DMS 273 treated with DMSO at 0.1 percent for 48 hours (cell line): ENCODE measurements around the gene SNF8.
"Not testable (repeated sequence)": the region's sequence is repeated elsewhere in the genome, so short reads cannot be mapped to it uniquely, and the experiment has no call there.

Experiments used
- DNase-seq: peaks from one replicate; lab custom pipeline; 2025; lab: John Stamatoyannopoulos, UW

SNF8 gene

DNA sequence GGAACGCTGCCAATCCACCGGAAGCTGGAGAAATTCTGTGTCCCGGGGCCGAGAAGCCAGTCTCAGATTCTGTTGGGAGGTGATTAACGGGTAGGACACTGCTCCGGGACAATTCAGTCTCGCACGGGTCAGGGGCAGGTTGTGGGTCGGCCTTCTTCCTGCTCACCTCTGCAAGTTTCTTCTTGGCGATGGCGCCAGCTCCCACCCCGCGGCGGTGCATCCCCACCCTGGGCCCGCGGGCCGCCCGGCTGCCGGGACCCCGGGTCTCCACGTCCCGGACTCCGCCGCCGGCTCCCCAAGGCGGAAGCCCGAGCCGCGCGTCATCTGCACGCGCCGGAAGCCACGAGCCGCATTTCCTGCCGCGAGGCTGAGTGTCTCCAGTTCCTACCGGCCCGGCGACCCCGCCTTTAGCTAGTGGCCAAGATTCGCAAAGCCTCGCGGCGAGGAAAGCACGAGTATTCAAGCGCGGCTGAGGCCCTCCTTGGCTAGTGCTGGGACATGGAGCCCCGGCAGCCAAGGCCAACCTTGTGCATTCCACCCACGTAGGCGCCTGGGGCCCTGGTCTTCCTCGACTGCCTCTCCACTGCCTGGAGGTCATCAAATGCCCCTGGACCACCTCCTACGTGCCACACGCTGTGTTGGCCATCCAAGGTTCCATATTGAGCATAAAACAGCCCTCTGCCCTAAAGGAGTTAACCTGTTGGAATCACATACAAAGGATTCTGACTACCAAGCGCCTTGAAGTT lies at the start of gene SNF8:
SNF8 (minus strand) TSS at position 328 of the 746 bp plus-strand sequence; CDS start at position 220, 108 bp downstream.
- DNase-seq = peak; percentile 74

GRCh38 chr17:48993951-48994350 lies 49.3 kb upstream of the SNF8 start:
- no peak for DNase-seq

DNA sequence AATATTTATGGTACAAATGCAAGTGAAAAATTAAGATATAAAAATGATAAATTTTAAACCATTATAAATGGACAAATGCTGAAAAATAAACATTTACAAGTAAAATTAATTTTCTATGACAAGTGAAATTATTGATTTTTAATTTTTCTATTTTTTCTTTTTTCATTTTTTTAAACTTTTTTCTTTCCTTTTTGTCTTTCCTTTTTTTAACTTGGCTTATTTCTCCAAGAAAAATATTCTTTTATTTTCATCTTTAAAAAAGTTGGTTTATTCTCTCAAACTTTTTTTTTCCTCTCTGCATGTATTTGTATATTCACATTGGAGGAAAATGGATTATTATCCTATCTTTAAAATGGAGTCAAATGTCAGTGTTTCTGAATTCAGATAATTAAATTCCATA lies 48.7 kb upstream of the SNF8 start:
- no peak for DNase-seq

DNA sequence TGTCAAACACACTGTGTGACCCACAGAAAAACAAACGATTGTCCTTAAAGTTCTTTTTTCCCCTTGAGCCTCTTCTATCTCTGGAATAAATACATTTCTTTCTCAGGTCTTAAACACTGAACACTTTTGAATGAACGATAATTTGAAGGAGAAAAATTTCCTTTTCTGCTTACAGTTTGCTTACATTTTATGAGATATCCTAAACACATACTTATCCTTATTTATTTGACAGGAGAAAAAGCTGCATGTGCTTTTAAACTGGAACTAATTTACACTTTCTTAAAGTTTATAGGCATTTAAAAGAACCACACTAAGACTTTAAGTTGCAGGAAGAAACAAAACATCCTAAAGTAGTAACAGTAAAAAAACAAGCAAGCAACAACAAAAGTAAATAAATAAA lies 47.8 kb upstream of the SNF8 start:
- DNase-seq = no peak

DNA sequence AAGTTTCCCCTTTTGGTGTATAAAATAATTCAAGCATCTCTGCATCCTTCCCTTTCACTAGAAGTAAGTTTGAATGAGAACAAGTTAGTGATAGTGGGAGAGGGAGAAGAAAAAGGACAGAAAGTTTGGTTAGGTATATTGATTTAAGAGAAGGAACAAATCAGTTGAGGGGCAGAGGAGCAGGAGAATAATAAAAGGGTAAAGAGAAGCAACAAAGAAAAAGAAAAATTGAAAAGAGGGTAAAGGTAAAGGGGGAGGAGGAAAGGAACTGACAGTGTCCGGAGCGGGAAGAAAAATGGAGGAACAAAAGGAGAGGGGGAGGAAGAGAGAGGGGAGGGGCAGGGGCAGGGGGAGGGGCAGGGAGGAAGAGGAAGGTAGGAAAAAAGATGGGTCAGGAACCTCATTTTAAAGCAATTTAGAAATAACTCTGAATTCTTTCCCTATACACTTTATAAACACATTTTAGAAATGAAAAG lies 46.3 kb upstream of the SNF8 start:
- no peak for DNase-seq

DNA sequence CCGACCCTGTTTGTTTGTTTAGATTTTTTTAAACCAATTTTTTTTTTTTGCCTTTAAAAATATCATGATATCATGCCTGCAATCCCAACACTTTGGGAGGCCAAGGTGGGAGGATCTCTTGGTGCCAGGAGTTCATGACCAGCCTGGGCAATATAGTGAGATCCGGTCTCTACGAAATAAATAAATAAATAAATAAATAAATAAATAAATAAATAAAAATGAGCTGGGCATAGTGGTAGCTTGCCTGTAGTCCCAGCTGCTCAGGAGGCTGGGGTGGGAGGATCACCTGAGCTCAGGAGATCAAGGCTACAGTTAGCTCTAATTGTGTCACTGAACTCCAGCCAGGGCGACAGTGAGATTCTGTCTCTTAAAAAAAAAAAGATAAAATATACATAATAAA lies 44.5 kb upstream of the SNF8 start:
- DNase-seq = no peak

- no peak for DNase-seq
These were observed 41.0 kb upstream of the SNF8 start for GRCh38 chr17:48985436-48986245.

DNA sequence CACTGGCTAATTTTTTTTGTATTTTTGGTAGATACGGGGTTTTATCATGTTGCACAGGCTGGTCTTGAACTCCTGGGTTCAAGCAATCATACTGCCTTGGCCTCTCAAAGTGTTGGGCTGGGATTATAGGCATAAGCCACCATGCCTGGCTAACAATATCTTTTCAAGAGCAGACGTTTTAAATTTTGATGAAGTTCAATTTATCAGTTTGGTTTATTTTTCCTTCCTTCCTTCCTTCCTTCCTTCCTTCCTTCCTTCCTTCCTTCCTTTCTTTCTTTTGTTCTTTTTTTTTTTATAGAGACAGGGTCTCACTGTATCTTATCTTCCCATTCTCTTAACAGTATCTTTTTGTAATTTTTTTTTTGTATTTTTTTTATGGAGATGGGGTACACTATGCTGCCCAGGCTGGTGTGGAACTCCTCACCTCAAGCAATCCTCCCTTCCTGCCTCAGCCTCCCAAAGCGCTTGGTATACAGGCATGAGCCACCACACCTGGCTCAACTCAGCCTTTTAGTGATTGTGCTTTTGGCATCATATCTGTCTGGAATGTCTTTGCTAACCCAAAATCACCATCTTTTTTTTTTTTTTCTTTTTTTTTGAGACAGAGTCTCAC lies 37.4 kb upstream of the SNF8 start:
- no peak for DNase-seq

- DNase-seq = no peak
These were observed 29.2 kb upstream of the SNF8 start for GRCh38 chr17:48973806-48974205.

DNA sequence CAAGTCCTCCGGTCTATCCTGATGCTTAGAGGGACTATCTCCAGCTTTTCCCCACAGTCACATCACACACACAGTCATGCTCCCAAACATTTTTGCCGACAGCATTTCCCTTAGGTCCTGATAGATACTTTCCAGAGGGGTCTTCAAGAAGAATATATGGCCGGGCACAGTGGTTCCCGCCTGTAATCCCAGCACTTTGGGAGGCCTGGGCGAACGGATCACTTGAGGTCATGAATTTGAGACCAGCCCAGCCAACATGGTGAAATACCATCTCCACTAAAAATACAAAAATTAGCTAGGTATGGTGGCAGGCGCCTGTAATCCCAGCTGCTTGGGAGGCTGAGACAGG lies 28.1 kb upstream of the SNF8 start:
- no peak for DNase-seq

DNA sequence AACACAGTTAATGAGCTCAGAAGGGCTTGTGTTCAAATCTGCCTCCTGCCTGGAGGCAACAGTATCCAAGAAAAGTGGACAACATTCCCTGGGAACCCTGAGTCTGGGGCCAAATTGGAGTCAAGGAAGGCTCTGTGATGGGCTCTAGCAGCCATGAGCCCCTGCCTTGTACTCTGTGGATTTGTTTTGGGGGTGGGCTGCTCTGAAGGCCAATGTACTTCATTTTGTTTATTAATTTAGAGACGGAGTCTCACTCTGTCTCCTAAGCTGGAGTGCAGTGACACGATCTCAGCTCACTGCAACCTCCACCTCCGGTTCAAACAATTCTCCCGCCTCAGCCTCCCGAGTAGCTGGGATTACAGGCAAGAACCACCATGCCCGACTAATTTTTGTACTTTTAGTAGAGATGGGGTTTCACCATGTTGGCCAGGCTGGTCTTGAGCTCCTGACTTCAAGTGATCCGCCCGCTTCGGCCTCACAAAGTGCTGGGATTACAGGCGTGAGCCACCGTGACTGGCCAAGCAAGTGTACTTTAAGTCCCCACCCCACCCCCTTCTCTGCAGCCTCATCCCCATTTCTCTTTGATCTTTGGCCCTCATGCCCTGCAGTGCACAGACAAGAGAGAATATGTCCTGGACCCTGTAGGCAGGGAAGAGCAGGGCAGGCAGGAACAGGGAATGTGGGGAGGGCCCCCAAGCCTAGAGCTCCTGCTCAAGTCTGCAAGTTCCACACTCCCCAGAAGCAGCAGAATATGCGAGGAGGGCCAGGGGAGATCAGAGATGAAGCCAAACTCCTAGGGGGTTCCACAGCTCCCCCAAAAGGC lies 26.4 kb upstream of the SNF8 start:
- no peak for DNase-seq

- DNase-seq = peak; percentile 50
These were observed 25.6 kb upstream of the SNF8 start for GRCh38 chr17:48970224-48970623.

- no peak for DNase-seq
These were observed 17.0 kb upstream of the SNF8 start for GRCh38 chr17:48961516-48962233.

DNA sequence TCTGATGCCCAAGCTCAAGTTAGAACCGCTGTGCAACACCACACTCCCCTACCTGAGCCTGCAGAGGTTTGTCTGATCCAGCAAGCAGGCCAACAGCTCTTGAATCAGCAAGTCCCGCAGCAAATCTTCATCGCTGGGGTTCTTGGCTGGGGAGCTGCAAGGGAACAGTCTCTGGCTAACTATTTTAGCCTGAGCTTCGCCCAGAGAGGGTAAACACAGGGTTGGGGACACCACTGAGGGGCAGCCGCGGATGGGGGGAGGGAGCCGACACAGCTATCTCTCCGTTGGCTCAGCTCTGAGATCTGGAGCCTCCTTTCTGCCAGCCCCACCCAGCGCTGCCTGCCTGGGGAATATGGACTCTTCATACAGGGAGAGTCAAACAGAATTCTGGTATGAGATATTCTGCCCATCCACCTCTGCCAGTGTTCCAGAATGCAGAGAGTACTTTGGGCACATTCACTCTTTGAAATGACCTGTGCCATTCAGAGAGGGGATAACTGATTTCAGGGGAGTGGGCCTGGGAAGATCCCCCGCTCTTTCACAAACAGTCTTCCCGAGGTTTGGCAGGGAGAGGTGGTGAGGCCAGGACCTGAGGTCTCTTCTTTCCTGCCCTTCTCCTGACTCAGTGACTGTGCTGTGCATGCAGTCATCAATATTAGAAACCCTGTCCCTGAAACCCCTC lies 16.3 kb upstream of the SNF8 start:
- DNase-seq = no peak

- peak; percentile 23 for DNase-seq
These were observed 9.7 kb upstream of the SNF8 start for GRCh38 chr17:48954300-48954755.

GRCh38 chr17:48952904-48953303 lies 8.3 kb upstream of the SNF8 start:
- DNase-seq = no peak

DNA sequence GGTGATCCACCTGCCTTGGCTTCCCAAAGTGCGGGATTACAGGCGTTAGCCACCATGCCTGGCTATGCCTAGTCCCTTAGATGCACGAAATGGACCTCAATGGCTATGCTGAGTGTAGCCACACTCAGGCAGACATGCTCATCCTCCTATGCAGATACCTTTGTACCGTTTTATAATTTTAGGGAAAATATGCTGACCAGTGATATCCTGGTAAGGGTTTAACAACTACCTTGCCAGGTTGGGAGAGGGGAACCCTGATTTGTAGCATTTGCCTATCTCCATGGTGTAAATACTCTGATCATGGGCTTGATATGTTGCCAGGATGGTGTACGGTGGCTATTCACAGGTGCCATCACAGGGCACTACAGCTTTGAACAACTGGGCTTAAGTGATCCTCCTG lies 6.9 kb upstream of the SNF8 start:
- no peak for DNase-seq

DNA sequence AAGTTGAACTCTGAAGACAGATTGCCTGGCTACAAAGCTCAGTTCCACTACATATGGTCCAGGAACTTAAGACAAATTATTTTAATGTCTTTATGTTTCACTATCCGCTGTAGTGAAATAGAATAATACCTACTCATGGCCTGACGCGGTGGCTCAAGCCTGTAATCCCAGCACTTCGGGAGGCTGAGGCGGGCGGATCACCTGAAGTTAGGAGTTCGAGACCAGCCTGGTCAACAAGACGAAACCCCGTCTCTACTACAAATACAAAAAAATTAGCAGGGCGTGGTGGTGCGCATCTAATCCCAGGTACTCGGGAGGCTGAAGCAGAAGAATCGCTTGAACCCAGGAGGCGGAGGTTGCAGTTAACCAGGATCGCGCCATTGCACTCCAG lies 614 bp upstream of the SNF8 start:
- not testable (repeated sequence) for DNase-seq

DNA sequence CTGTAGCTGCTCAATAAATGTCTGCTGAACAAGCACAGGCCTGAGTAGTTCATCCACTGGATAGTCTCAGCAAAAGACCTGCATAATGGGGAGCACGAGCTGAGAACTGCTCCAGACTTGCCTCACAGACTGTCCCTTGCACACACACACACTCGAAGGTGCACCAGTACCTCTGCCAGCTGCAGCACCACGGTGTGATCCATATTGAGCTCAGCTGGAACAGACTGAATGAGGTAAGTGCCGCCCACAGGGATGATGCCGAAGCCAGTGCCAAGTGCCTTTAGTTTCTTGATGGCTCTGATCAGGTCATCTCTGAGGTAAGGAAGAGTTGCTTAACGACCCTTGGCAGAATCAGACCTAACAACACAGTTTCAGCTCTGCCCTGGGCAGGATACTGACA lies 11.6 kb downstream of the SNF8 start:
- DNase-seq = no peak

DNA sequence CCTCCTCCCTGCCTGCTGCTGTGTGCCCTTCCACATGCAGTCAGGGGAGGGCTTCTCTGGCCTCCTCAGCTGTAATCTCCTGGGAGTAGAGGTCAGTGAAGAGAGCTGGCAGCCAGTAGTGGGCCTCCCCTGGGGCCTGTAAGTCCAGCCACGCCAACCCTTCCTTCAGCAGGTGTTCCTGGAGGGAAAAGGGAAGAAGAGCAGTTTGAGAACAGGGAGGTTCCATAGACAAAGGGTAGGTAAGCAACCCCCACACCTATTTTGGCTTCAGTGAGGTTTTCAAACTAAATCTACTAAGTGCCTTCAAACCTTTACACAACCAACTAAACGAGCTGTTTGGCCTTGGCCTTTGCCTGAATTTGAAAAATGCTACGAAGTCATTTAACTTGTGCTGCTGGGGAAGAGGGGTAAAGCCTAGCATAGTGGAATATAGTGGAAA lies 14.2 kb downstream of the SNF8 start:
- no peak for DNase-seq

DNA sequence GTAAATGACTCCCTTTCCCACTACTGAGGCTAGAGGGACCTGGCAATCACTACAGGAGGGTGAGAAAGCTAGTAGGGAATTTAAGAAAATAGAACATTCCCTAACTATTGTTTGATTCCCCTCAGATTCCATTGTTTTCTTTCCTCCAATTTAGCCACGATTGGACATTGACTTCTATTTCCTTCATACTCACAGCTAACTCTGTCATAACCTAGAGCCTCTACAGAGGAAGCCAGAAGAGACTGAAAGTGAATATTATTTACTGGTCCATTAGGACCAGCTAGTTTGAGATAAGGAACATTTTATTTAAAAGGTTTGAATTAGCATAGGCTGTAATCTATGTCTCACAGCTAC lies 14.9 kb downstream of the SNF8 start:
- DNase-seq = no peak
